Right kidney (tissue), 1 donor: ENCODE measurements around the gene SLC5A10.
"Not testable (repeated sequence)": the region's sequence is repeated elsewhere in the genome, so short reads cannot be mapped to it uniquely, and the experiment has no call there.

Experiments used
- DNase-seq: peaks from one replicate; pipeline ENCODE4 v3.0.0-alpha.2; 2016

SLC5A10 gene

DNA sequence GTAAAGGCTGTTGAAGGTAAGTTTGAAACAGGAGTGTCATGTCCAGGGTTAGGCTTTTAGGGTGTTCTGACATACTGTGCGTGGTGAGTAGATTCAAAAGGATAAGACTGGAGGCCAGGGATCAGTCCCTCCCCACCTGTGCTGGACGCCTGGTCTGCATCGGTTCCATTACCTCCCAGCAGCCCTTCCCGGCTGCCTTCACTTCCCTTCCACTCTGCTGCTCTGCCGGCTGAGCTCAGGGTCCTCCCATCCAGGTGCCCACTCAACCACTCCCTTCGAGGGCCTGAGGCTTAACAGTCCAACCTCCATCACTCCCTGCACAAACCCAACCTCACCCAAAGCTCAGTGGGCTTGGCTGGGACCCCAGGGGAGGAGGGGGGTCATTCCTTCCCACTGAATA, 4.1 kb upstream of the SLC5A10 start:
- DNase-seq = no peak

DNA sequence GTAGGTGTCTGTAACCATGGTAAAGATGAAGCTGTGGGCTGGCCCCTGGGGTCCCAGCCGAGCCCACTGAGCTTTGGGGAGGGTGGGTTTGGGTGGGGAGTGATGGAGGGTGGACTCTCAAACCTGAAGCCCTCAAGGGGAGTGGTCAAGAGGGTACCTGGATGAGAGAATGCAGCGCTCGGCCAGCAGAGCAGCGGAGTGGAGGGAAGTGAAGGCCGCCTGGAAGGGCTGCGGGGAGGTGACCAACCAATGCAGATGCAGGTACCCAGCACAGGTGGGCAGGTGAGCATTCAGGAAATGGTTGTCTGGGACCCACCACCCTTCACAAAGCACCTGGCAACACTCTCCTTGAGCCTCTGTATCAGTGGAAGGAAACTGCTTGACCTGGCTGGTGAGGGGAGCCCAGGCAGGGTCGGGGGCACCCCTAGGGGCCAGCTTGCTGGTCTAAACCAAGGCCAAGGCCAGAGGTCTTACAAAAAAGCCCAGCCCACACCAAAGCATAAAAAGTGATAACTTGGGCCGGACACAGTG, 3.4 kb upstream of the SLC5A10 start:
- no peak for DNase-seq

DNA sequence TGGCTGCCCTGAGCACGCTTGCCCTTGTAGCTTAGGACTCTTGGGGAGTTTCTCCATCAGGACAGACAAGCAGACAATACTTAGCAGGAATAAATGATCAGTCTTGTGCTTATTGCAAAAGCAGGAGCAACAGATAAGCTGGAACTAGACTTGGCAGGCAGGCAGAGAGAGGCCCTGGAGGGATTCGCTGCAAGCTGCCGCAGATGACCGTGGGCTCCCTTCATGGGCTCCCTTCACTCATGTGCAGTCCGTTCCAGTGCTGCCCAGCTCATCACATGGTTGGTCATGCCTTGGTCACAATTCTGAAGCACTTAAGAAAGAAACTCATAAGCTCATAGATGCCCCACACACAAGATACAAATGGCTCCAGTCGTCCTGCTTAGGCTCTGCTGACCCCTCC, 2.4 kb upstream of the SLC5A10 start:
- no peak for DNase-seq

DNA sequence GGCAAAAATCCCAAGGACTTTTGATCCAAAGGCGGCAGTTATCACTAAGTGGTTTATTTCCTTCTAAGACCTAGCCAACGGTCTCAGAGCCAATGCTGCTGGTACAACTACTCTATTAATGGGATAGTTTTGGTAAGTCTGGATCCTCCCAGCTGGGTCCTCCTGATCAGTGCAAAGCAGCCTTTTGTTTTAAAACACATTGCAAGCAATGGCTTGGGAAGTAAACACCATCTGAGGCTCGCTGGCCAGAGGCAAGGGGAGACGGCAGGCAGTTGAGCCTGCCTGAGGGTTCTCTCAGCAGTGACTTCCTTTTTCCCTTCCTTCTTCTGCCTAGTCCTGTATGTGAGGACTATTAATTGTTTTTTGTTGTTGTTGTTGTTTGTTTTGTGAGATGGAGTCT, 1.6 kb upstream of the SLC5A10 start:
- no peak for DNase-seq

DNA sequence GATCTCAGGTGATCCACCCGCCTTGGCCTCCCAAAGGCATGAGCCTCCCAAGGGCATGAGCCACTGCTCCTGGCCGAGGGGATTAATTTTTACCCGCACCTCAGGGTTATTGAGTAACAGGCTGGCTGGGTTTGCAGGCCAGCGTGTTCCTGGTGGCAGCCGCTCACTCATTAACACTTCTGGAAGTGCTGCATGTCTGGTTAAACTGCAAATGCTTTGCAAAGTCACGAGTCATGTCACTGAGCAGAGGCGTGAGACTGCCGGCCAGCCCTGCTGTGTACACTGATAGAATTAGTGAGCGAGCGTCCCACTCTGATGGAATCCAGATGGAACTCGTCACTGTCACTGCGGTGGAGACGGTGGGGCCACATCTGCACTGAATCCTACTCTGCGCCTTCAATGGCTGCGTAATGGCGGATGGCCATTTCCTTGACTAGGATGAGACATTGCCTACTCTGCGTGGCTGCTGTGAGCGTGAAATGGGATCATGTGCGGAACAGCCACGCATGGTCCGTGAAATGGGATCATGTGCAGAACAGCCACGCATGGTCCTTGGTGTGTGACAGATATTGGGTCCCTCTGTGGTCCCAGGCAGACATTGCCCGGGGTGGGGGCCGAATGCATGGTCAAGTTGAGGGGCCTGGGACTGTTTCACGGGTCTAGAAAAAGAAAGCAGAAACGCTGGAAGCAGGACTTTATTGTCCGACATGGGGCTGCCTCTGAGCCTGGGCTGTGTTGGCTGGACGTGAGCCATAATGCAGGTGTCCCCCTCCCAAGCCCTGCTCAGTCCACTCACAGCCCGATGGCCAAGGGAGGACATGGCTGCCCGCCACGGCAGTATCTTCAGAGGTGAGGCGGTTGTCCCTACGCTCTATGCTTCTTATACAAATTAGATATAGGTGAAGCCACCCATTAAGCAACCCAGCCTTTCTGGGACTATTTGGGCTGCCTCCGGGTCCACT, 740 bp upstream of the SLC5A10 start:
- peak; percentile 33 for DNase-seq

DNA sequence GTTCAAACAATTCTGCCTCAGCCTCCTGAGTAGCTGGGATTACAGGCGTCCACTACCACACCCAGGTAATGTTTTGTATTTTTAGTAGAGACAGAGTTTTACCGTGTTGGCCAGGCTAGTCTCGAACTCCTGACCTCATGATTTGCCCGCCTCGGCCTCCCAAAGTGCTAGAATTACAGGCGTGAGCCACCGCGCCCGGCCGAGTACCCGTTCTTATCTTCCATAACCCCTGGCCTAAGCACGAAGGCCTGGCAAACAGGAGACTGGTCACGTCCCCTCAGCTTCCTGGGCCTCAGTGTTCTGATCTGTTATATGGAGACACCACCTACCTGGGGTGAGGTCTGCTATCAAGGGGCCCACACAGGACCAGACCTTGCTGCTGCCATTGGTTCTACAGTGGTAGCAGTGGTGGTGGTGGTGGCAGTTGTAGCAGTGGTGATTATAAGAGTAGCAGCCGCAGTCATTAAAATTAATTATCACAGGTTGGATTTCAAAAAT, 1.3 kb downstream of the SLC5A10 start:
- no peak for DNase-seq

- DNase-seq = no peak
These were observed 2.4 kb downstream of the SLC5A10 start for GRCh38 chr17:18954321-18954720.

DNA sequence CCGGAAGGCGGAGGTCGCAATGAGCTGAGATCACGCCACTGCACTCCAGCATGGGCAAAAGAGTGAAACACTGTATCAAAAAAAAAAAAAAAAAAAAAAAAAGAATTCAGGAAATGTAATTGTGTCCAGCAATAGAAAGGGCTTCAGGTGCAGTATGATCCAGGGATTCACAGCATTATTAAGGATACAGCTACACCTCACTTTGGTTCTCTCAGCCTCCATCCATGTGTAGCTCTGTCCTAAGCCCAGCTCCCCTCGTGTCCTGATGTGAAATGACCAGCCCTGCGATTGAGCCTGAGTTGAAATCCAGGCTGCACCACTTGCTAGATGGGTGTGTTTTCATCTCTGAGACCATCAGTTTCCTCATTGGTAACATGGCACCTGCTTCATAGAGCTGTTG, 3.0 kb downstream of the SLC5A10 start:
- DNase-seq = no peak

DNA sequence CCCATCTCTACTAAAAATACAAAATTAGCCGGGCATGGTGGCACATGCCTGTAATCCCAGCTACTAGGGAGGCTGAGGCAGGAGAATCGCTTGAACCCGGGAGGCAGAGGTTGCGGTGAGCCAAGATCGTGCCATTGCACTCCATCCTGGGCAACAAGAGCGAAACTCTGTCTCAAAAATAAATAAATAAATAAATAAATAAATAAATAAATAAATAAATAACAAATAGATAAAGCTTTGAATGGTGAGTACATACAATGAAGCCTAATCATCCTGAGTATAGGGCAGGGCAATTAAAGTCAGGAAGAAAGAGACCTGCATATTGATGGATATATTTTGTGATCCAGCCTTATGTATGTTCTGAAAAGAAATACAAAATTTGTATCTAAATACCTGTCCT, 4.1 kb downstream of the SLC5A10 start:
- not testable (repeated sequence) for DNase-seq

GRCh38 chr17:18956581-18956980, 4.6 kb downstream of the SLC5A10 start:
- DNase-seq = no peak

DNA sequence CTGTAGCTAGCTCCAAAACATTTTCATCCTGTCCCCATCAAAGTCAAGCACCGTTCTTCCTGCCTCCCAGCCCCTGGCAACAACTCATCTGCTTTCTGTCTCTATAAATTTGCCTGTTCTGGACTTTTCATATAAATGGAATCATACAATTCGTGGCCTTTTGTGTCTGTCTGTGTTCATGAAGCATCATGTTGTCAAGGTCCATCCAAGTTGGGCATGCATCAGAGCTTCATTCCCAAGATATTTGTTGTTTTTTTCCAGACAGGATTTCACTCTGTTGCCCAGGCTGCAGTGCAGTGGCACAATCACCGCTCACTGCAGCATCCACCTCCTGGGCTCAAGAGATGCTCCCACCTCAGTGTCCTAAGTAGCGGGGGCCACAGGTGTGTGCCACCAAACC, 5.9 kb downstream of the SLC5A10 start:
- no peak for DNase-seq

DNA sequence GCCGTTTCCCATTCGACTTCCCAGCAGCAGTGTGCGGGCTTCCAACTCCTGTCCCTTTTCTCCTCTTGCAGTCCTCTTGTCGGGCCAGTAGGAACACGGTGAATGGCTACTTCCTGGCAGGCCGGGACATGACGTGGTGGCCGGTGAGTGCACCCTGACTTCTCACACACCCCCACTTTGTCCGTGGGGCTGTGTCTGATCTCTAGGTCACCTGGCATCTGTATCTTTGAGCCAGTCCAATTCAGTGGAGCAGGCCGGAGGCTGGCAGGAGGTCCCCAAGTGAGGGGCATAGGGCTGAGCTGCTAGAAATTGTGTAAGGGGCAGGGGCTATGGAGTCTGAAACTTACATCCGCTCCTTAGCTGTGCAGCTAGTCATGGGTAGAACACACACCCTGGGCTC, 6.6 kb downstream of the SLC5A10 start:
- no peak for DNase-seq

DNA sequence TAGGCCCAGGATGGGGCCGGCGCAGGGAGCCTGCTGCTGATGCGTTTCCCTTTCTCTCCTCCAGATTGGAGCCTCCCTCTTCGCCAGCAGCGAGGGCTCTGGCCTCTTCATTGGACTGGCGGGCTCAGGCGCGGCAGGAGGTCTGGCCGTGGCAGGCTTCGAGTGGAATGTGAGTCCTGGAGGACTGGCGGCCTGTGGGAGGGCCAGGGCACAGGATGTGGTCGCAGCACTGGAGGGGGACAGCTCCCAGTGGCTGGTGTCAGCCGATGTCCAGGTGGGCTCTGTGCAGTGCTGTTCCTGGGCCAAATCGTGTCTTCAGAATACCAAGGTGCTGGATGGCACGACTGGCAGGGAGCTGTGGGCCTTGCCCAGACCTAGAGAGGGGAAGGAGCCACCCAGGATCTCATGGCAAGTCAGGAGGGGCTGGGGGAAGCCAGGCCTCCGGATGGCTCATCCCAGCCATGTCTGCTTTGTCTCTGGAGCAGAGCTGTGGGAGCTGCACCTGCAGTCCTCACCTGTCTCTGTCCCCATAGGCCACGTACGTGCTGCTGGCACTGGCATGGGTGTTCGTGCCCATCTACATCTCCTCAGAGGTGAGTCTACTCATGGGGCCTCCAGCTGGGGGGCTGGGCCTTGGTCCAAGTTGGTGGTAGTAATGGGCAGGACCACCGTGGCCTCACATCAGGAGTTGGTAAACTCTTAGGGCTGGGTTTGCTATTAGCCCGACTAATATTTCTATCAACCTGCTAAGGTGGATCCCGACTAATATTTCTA, 7.3 kb downstream of the SLC5A10 start:
- no peak for DNase-seq

- DNase-seq = no peak
These were observed 7.9 kb downstream of the SLC5A10 start for GRCh38 chr17:18959845-18960240.

DNA sequence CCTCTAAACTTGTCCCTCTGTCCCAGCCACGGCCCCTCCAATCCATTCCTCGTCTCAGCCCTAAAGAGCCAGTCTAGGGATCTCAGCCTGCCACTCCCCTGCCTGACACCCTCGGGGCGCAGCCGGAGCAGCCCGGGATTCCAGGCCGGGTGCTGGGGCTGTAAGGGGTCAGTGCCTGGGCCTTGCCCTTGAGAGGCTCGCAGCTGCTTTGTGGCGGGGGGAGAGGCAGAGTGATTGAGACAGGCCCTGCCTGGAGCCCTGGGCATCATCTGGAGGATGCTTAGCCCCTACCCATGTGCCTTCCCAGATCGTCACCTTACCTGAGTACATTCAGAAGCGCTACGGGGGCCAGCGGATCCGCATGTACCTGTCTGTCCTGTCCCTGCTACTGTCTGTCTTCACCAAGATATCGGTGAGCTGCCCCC, 8.3 kb downstream of the SLC5A10 start:
- DNase-seq = no peak

DNA sequence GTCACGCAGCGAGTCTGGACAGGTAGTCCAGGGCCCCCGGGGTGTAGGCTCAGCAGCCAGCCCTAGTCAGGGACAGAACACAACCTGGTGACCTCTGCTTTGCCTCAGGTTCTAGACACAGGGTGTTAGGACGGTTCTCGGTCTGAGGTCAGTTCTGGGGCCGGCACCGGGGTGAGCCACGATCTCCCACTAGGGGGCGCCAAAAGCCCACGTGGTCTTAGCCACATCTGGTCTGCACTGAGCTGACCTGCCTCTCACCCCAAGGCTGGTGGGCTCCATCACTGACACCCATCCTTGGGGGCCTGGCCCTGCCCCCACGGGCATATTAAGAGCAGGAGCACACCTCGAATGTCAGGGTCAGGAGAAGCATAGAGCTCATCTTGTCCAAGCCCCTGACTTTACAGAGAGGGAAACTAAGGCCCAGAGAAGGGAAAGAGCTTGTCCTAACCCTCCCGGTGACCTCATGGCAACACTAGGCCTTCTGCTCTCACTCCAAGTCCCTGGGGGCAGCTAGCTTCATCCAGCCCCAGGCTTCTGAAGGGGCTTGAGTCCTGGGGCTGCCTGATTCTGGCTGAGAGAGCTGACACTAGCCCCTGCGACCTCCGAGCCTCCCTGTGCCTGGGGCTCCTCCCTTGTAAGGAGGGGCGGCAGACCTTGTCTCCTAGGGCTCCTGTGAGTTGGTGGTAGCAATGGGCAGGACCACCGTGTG, 9.0 kb downstream of the SLC5A10 start:
- DNase-seq = peak; percentile 65

DNA sequence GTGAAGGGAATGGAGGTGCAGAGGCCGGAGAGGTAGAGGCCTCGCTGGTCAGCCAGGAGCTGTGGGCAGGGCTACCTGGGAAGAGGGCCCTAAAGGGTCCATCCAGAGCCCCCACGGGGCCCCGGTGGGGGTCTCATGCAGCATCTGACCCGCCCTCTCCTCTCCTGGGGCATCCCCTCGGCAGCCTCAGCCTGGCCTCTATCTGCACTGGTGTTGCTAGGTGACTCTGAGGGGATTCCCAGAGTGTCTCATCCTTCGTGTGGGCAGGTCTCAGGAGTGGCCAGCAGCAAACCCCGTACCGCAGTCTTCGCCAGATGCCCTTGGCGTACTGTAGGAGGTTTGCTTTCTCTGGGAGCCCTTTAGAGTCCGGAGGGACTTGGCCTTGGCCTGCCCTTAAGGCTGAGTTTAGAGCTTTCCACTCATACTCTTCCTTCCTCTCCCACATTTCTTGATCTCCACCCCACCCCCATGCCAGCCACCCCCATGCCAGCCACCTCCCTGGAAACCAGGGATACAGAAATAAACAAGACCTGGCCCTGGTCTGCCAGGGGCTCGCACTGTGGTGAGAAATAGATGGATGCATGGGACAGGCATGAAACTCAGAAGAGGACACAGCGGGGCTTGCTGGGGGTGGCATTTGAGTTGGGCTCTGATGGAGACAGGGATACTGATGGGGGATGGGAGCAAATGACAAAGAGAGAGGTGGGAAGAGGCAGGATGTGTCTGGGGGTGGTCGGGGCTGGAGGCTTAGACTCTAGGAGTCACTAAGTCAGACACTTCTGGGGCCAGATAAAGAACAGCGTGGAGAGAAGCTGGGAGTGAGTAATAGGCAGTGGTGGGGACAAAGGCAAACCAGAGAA, 9.9 kb downstream of the SLC5A10 start:
- no peak for DNase-seq

- no peak for DNase-seq
These were observed 10.5 kb downstream of the SLC5A10 start for GRCh38 chr17:18962494-18962815.

DNA sequence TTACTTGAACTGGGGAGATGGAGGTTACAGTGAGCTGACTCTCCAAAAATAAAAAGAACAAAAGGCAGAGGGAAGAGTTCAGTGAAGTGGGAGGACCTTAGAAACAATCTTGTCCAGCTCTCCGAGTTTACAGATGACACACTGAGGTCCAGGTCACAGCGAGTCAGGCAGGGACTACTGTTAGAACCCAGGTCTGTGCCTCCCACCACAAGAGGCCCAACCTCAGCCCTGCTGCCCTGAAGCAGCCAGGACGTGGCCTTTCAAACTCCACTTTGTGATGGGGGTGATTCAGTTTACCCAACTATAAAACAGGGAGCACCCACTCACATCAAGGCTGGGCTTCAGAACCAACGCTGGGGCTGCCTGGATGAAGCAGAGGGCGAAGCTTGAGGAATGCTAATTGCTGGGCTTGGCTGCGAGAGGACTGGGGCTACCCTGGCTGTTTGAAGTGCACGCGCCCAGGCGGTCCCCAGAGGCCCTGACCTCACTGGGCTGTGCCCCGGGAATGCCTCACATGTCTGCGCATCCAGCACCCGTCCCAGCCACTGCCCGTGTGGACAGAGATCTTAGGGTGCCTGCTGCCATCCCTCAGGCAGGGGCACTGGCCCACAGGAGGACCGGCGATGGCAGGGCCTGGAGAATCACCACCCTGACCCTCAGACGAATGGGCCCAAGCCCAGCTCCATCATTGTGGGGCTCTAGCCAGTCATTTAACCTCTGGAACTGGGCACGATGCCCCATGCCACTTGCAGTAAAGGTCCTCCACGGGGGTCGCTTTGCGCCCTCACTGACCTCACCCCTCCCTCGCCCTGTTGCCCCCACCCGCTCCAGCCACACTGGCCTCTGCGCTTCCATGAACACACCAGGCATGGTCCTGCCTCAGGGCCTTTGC, 11.4 kb downstream of the SLC5A10 start:
- DNase-seq = no peak

GRCh38 chr17:18964018-18964351, 12.0 kb downstream of the SLC5A10 start:
- no peak for DNase-seq

DNA sequence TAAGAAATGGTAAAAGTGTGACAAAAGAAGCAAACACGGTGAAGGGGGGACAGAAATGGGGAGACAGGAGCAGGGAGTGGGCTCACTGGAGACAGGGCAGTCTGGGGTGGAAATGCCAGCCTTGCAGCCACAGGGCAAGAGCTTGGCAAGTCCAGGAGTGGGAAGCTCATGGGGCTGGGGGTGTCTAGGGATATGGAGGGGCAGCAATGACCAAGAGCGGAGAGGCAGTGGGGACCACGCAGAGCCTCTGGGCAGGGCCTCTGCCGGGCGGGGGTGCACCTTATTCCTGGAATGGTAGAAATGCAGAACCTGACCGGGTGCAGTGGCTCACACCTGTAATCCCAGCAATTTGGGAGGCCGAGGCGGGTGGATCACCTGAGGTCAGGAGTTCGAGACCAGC, 12.6 kb downstream of the SLC5A10 start:
- DNase-seq = no peak
